Left lung (tissue), 10 donors: Measurements from ENCODE around the gene FCHSD2. TPM values are rescaled to one million over a fixed set of nuclear protein-coding genes. Genes with fewer than 3 reads are reported as not detected.

Experiments used
- ATAC-seq: fragments of 200-7000 bp; cut with Tn5 transposase; one replicate; pipeline ENCODE4 v1.9.1; 2020; ENCODE audit warnings: moderate library complexity
- DNase-seq, 4 donors: peaks; one replicate each; pipeline ENCODE4 v3.0.0-alpha.2; 2013 to 2020
- H3K27ac ChIP-seq, 2 donors: fragments of 200-600 bp; sonication (generic) in 1 of 2; one replicate each; pipeline versions ENCODE4 v1.5.0 to v1.8.0; 2020 to 2021
- H3K27me3 ChIP-seq, 2 donors: fragments of 200-600 bp; sonication (generic) in 1 of 2; one replicate each; pipeline versions ENCODE4 v1.5.0 to v1.8.0; 2020 to 2021
- H3K36me3 ChIP-seq, 2 donors: fragments of 200-600 bp; sonication (generic) in 1 of 2; one replicate each; pipeline versions ENCODE4 v1.5.0 to v1.8.0; 2020 to 2021
- H3K4me1 ChIP-seq, 2 donors: fragments of 200-600 bp; one replicate each; pipeline ENCODE4 v1.8.0; 2021
- H3K4me3 ChIP-seq, 2 donors: fragments of 200-600 bp; sonication (generic) in 1 of 2; one replicate each; pipeline versions ENCODE4 v1.5.0 to v1.8.0; 2020 to 2021; ENCODE audit warnings: mild to moderate bottlenecking in 1 of 2
- H3K9me3 ChIP-seq, 2 donors: fragments of 200-600 bp; sonication (generic) in 1 of 2; one replicate each; pipeline versions ENCODE4 v1.5.0 to v1.8.0; 2020 to 2021
- intact Hi-C, 2 donors: fragments of 100-400 bp; cut with DNase I; formaldehyde crosslinking; loops; one replicate each; pipeline versions ENCODE4 v1.11.2 to v1.14.2; 2022
- polyA plus RNA-seq, 6 donors: library from polyadenylated mRNA; unstranded; fragments of 120-200 nt; gene quantifications; one replicate each; pipeline ENCODE4 v1.2.1, GENCODE V29; 2013; ENCODE audit not compliant: insufficient read length in 6 of 6
- total RNA-seq, 2 donors: library from RNA; stranded (reverse); fragmentation: NEBNext Ultra II Directional; extraction: Animal tissue kit (Norgen Biotek cat#: 25700); gene quantifications; one replicate each; pipeline ENCODE4 v1.2.1, GENCODE V29; 2021
- TF ChIP-seq, protein P1 (sequence below), 2 donors: fragments of 200-600 bp; sonication (generic) in 1 of 2; IDR thresholded peaks; one replicate each; pipeline versions ENCODE4 v1.5.0 to v1.8.0; 2021; ENCODE audit warnings: antibody characterized with exemption in 2 of 2
- donor health status: DM: no; HTN: yes; CAD: no.
- donor health status: DM: no; HTN: no; CAD: no.

Gene FCHSD2
- total and polyA plus RNA-seq, 8 donors, result 46.2 to 58.2 (median 48.5) TPM

DNA sequence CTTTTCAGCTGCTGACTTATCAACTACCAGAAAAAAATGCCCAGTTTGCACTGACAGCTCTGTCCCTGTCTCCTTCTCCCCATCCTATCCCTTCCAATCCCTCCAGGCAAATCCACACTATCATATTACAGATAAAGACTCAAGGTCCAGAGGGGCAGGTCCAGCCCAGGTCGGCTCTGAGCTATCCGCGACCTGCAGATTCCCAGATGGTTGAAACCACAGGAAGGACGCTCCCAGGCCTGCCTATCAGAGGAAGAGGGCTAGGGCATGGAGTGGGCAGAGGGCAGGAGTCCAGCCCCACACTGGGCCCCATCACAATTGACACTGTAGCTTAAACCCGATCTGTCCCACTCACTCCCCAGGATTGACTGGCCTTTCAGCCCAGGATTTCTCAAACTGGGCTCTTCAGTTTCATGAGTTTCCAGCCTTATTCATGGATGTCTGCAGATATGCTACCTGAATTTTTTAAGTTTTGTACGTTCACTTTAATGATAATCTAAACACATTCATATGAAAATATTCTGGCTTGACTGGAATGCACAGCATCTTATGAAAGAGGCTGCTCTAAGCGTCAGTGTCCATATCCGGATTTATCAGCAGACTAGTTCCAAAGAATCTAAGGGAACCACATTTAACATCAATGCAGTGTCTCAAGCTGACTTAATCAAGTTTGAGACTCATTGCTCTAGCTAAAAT is 16.4 kb upstream of the FCHSD2 start:
- intact Hi-C loops, result no loop called here
- H3K4me1 ChIP-seq, result peaks cover 7 to 51% of the 10 kb centered on the region in 2 donors
- no peak for DNase-seq
- no peaks in the 10 kb centered on the region for H3K9me3 ChIP-seq
- H3K27ac ChIP-seq, result peak overlapping the region; percentile 10 to 57
- H3K36me3 ChIP-seq, result no peaks in the 10 kb centered on the region
- no peak for ATAC-seq
- TF ChIP-seq, protein P1, sequence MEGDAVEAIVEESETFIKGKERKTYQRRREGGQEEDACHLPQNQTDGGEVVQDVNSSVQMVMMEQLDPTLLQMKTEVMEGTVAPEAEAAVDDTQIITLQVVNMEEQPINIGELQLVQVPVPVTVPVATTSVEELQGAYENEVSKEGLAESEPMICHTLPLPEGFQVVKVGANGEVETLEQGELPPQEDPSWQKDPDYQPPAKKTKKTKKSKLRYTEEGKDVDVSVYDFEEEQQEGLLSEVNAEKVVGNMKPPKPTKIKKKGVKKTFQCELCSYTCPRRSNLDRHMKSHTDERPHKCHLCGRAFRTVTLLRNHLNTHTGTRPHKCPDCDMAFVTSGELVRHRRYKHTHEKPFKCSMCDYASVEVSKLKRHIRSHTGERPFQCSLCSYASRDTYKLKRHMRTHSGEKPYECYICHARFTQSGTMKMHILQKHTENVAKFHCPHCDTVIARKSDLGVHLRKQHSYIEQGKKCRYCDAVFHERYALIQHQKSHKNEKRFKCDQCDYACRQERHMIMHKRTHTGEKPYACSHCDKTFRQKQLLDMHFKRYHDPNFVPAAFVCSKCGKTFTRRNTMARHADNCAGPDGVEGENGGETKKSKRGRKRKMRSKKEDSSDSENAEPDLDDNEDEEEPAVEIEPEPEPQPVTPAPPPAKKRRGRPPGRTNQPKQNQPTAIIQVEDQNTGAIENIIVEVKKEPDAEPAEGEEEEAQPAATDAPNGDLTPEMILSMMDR (IDR thresholded peaks at IDR 0.05), result no peak
- no peaks in the 10 kb centered on the region for H3K27me3 ChIP-seq
- no peak overlapping the region for H3K4me3 ChIP-seq

DNA sequence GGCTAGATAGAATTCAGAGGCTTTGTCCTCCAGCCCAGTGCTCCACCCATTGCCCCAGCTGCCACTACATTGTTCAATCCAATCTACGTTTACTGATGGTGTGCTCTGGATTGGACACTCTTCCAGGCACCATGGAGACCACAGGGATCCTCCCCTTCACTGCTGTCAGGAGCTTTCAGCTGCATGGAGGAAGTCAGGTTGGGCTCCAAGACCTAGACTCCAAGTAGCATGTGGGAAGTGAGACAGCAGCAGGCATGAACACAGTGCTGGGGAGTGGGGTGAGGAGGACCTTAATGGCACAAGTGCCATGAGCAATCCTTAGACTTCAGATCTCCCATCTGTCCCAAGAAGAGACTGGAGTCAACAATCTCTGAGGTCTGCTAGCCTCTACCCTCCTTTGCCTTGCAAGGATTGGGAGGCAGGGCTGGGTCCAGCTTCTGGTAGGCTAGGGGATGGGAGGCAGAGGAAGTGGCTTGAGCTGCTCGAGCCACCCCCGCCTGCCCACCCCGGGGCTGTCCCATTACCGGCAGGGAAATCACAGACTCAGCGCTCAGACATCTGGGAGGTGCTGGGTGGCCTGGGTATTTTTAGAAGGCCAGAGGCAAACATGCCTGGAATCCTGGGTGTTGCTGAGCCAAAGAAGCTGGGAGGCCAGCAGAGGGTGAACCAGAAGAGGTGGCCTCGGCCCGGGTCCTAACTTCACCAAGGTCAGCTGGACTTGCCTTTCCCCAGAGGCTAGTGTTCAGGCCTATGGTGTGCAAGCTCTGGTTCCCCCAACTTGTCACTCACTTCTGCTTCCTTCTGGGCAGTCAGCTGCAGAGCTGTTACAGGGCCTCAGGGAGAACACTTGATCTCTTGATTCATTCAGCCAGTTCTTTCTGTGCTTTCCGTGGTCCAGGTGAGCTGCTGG is 15.2 kb upstream of the FCHSD2 start:
- peak in 3 of 4 donors; percentile 37 to 75 (median 57) for DNase-seq
- intact Hi-C loops, result no loop called here

DNA sequence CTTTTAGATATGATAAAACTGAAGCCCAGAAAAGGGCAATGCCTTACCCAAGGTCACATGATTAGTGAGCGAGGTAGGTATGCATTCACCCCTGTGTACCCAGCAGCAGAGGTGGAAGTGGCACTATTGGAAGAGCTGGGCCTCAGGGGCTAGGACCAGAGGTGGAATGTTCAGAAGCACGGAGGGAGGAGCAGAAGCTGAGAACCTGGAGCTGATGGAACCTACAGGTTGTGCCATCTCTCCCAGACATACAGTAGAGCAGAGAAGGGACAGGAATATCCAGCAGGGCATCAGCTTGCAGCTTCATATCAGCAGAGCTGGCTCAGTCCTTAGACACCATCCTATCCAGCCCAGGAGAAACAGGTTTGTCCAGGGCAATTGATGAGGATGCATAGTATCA is 14.6 kb upstream of the FCHSD2 start:
- no peaks in the 10 kb centered on the region for H3K27me3 ChIP-seq
- peaks cover 7 to 52% of the 10 kb centered on the region in 2 donors for H3K4me1 ChIP-seq
- H3K27ac ChIP-seq, result peak overlapping the region in 1 of 2 donors; percentile 57
- TF ChIP-seq, protein P1 (IDR thresholded peaks at IDR 0.05), result no peak
- H3K9me3 ChIP-seq, result no peaks in the 10 kb centered on the region
- no peaks in the 10 kb centered on the region for H3K36me3 ChIP-seq
- no peak overlapping the region for H3K4me3 ChIP-seq
- DNase-seq (no peak), ATAC-seq (no peak)
- intact Hi-C loops, result no loop called here

More for the DNA sequence above, 15.2 kb upstream of the FCHSD2 start:
- peak overlapping the region; percentile 56 to 57 for H3K27ac ChIP-seq
- peak; percentile 72 for ATAC-seq
- peaks cover 7 to 56% of the 10 kb centered on the region in 2 donors for H3K4me1 ChIP-seq
- no peak overlapping the region for H3K4me3 ChIP-seq
- no peaks in the 10 kb centered on the region for H3K9me3 ChIP-seq
- TF ChIP-seq, protein P1 (IDR thresholded peaks at IDR 0.05), result no peak
- no peaks in the 10 kb centered on the region for H3K27me3 ChIP-seq
- H3K36me3 ChIP-seq, result no peaks in the 10 kb centered on the region

DNA sequence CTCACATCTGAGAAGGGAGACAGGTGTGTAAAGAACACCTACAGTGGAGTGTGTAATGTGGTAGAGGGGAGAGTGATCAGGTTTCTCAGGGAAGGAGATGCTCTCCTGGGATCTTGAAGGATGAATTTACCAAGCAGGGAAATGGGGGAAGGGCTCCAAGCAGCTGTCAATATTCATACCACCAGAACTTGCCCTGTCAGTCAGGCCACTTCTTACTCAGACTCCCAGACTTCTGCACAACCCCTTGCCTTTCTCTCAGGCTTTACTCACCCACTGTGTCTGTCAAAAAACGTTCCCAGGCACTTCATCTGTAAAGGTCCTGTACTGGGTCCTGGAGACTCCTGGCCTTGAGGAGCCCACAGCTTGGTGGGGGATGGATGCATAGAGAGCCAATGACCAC is 14.0 kb upstream of the FCHSD2 start:
- peaks cover 7 to 52% of the 10 kb centered on the region in 2 donors for H3K4me1 ChIP-seq
- ATAC-seq, result no peak
- no peak overlapping the region for H3K4me3 ChIP-seq
- DNase-seq, result no peak
- no peaks in the 10 kb centered on the region for H3K27me3 ChIP-seq
- TF ChIP-seq, protein P1 (IDR thresholded peaks at IDR 0.05), result no peak
- no peaks in the 10 kb centered on the region for H3K9me3 ChIP-seq
- H3K36me3 ChIP-seq, result no peaks in the 10 kb centered on the region
- no peak overlapping the region for H3K27ac ChIP-seq
- intact Hi-C loops, result no loop called here

DNA sequence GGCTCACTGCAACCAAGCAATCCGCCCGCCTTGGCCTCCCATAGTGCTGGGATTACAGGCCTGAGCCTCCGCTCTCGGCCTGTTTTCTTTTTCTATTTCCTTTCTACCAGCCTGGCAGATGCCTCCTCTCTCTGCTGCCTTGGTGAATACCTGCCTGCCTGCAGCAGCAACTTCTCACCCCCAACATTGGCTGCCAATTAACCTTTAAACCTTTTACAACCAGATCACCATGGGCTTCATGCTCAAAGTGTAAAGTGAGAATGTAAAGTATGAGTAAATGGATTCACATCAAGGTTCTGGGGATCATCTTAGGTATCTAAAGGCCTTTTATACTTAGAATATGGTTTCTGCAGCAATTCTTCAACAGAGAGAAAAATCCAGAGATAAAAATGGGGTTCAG is 13.0 kb upstream of the FCHSD2 start:
- intact Hi-C loops, result no loop called here
- no peak for DNase-seq
- H3K4me1 ChIP-seq, result peaks cover 7 to 52% of the 10 kb centered on the region in 2 donors
- H3K36me3 ChIP-seq, result no peaks in the 10 kb centered on the region
- peak overlapping the region in 1 of 2 donors; percentile 60 for H3K27ac ChIP-seq
- no peaks in the 10 kb centered on the region for H3K9me3 ChIP-seq
- no peak overlapping the region for H3K4me3 ChIP-seq
- H3K27me3 ChIP-seq, result no peaks in the 10 kb centered on the region
- TF ChIP-seq, protein P1 (IDR thresholded peaks at IDR 0.05), result no peak
- ATAC-seq, result no peak
